ENCODE results near the gene IL4R. TPM values are rescaled to one million over a fixed set of nuclear protein-coding genes. Genes with fewer than 3 reads are reported as not detected.
A peak's percentile ranks its signal among the peaks of the same experiment; 100 is the strongest.

IL4R gene
- total and polyA plus RNA-seq, 2 of the 13 experiments (the other 11 are each of a cell fraction or from before 2014, with no cell fraction given): 15.9 to 49.6 TPM

DNA sequence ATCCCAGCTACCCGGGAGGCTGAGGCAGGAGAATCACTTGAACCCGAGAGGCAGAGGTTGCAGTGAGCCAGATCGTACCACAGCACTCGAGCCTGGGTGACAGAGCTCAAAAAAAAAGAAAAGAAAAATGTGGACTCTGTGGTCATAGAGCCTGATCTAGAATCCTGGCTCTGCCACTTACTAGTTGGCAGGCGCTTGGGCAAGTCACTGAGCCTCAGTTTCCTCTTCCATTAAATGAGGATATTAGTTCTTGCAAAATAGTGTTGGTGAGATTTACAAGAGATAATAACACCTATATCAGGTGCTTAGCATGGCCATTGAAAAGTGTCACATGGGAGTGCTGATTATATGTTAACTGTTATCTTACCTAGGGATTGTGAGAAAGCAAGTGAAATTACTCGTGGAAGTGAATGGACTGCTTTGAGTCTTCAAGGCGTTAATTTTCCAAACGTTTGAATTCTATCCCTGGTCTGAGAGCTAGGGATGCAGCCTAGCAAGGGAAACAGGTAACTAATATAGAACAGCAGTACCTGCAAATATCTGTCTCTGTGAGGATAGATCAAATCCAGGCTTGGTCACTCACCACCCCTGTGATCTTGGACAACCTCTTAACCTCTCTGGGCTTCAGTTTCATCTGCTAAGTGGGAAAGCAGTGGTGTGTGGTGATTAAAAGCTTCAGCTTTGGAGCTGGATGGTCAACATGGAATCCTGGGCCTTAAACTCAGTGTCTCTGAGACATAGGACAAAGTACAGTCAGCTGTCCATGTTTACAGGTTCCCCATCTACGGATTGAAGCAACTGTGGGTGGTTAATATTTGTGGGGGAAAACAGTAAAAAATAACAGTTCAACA is 44.2 kb upstream of the IL4R start (continued):
- TF ChIP-seq CEBPZ (IDR thresholded peaks at IDR 0.05; ENCODE audit: low read length) (no peak), ZSCAN9 (CRISPR knock-in tag; IDR thresholded peaks at IDR 0.05; ENCODE audit: borderline replicate concordance) (peak; percentile 45; the same call in 1 of the 2 replicates), HBP1 (CRISPR knock-in tag; IDR thresholded peaks at IDR 0.05; ENCODE audit: low read depth) (no peak), ISL2 (CRISPR knock-in tag; IDR thresholded peaks at IDR 0.05) (no peak), DNMT1 (CRISPR knock-in tag; IDR thresholded peaks at IDR 0.05) (no peak), HIC2 (CRISPR knock-in tag; IDR thresholded peaks at IDR 0.05; ENCODE audit: low read depth) (no peak; the same call in 1 of the 2 replicates), GATAD1 (CRISPR knock-in tag; IDR thresholded peaks at IDR 0.05) (peak; percentile 62), ZNF572 (CRISPR knock-in tag; IDR thresholded peaks at IDR 0.05) (no peak), YY1 (IDR thresholded peaks at IDR 0.05; ENCODE audit: insufficient read depth, insufficient replicate concordance, low read depth, low read length) (peak; percentile 20), MAFF (IDR thresholded peaks at IDR 0.05; ENCODE audit: low read depth, low read length) (no peak), ZNF616 (CRISPR knock-in tag; IDR thresholded peaks at IDR 0.05; ENCODE audit: low read depth) (no peak), ZNF772 (CRISPR knock-in tag; IDR thresholded peaks at IDR 0.05) (no peak), ZNF75D (CRISPR knock-in tag; IDR thresholded peaks at IDR 0.05; ENCODE audit: borderline replicate concordance) (no peak), SYNCRIP (IDR thresholded peaks at IDR 0.05; ENCODE audit: insufficient read depth, low read depth, low read length) (no peak), ZNF333 (CRISPR knock-in tag; IDR thresholded peaks at IDR 0.05; ENCODE audit: borderline replicate concordance) (no peak), NCOA1 (CRISPR knock-in tag; IDR thresholded peaks at IDR 0.05) (no peak), HOXA3 (CRISPR knock-in tag; IDR thresholded peaks at IDR 0.05) (peak; percentile 22; the same call in 1 of the 2 replicates), ZMYM4 (CRISPR knock-in tag; IDR thresholded peaks at IDR 0.05) (peak; percentile 43; the same call in 1 of the 2 replicates), PBX2 (CRISPR knock-in tag; IDR thresholded peaks at IDR 0.05) (no peak), CENPX (CRISPR knock-in tag; IDR thresholded peaks at IDR 0.05) (no peak)
- TF ChIP-seq, protein P1, sequence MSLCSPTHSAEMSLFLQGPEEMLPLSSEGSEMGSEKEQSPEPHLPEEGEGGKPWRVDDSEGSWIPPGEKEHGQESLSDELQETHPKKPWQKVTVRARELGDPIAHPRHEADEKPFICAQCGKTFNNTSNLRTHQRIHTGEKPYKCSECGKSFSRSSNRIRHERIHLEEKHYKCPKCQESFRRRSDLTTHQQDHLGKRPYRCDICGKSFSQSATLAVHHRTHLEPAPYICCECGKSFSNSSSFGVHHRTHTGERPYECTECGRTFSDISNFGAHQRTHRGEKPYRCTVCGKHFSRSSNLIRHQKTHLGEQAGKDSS (CRISPR knock-in tag; IDR thresholded peaks at IDR 0.05; ENCODE audit: borderline replicate concordance, low read depth): no peak

Measured in HepG2 (cell line).